Aorta (tissue), 5 donors: ENCODE data around the gene CRYBG2. TPM values are rescaled to one million over a fixed set of nuclear protein-coding genes. Genes with fewer than 3 reads are reported as not detected.

Source experiments
- ATAC-seq: fragments of 200-7000 bp; cut with Tn5 transposase; one replicate; pipeline ENCODE4 v1.9.1; 2022; ENCODE audit warnings: moderate library complexity; ENCODE audit not compliant: low FRiP score
- DNase-seq, 2 donors: peaks; one replicate each; pipeline ENCODE4 v3.0.0-alpha.2; 2020
- H3K27ac ChIP-seq, 2 donors: one replicate each; pipeline ENCODE4 v1.5.1; 2013; ENCODE audit warnings: low read length in 2 of 2, mild to moderate bottlenecking in 2 of 2, moderate library complexity in 2 of 2, control low read depth in 1 of 2, inconsistent platforms in 1 of 2, low read depth in 1 of 2
- H3K27me3 ChIP-seq, 2 donors: one replicate each; pipeline ENCODE4 v1.6.1; 2013; ENCODE audit warnings: control low read depth in 1 of 2, low read length in 1 of 2, mild to moderate bottlenecking in 1 of 2, moderate library complexity in 1 of 2; ENCODE audit not compliant: insufficient read depth in 2 of 2, control insufficient read depth in 1 of 2
- H3K36me3 ChIP-seq, 2 donors: one replicate each; pipeline ENCODE4 v1.6.1; 2013; ENCODE audit warnings: control low read depth in 1 of 2, low read length in 1 of 2, mild to moderate bottlenecking in 1 of 2; ENCODE audit not compliant: insufficient read depth in 2 of 2, control insufficient read depth in 1 of 2
- H3K4me1 ChIP-seq, 2 donors: one replicate each; pipeline ENCODE4 v1.6.1; 2013; ENCODE audit warnings: low read length in 2 of 2, control low read depth in 1 of 2, mild to moderate bottlenecking in 1 of 2, moderate library complexity in 1 of 2; ENCODE audit not compliant: insufficient read depth in 2 of 2, control insufficient read depth in 1 of 2
- H3K4me3 ChIP-seq, 2 donors: one replicate each; pipeline ENCODE4 v1.5.1; 2013; ENCODE audit warnings: low read length in 2 of 2, control low read depth in 1 of 2, mild to moderate bottlenecking in 1 of 2
- H3K9me3 ChIP-seq: one replicate; pipeline ENCODE4 v1.6.1; 2013; ENCODE audit warnings: mild to moderate bottlenecking, low read length; ENCODE audit not compliant: control insufficient read depth
- WGBS, 2 donors: extraction: QIAGEN DNeasy Blood & Tissue Kit; methylation state at CpG; one replicate each; pipeline ENCODE4 v1.1.7; 2013; 5-methylcytosine and 5-hydroxymethylcytosine counted together
- intact Hi-C, 2 donors: fragments of 100-400 bp; cut with DNase I; formaldehyde crosslinking; loops; one replicate each; pipeline versions ENCODE4 v1.14.2 to v1.15.0; 2022
- polyA plus RNA-seq, 2 donors: library from polyadenylated mRNA; stranded (reverse); fragments of 200-250 nt; gene quantifications; one replicate each; pipeline ENCODE4 v1.2.3, GENCODE V29; 2013
- total RNA-seq, 2 donors: library from RNA; stranded (reverse); fragmentation: NEBNext Ultra II Directional; extraction: Animal tissue kit (Norgen Biotek cat#: 25700); gene quantifications; one replicate each; pipeline ENCODE4 v1.2.1, GENCODE V29; 2021
- donor health status: healthy with polysubstance abuse.
- donor health status: Bipolar disorder and iron deficiency.
- donor health status: DM: no; HTN: no; CAD: no.
- donor health status: DM: no; HTN: no; CAD: no.
- donor health status: DM: yes; HTN: yes; CAD: no.

CRYBG2 gene
- total and polyA plus RNA-seq, 4 donors = 0.05 to 6.4 (median 0.27) TPM; not detected in 1

- Histone ChIP-seq H3K27ac (peak overlapping the region in 1 of 2 donors; percentile 58), H3K27me3 (no peaks in the 10 kb centered on the region), H3K9me3 (no peaks in the 10 kb centered on the region), H3K4me3 (no peak overlapping the region), H3K4me1 (no peaks in the 10 kb centered on the region), H3K36me3 (no peaks in the 10 kb centered on the region)
- DNase-seq (peak; percentile 91 to 95), ATAC-seq (peak; percentile 30)
- WGBS, 2 donors = 27 to 30% methylated on average over 22 of the region's 22 CpGs
- intact Hi-C loops = no loop called here
Measured at GRCh38 chr1:26284597-26285347, 69.2 kb downstream of the CRYBG2 start.

GRCh38 chr1:26283871-26284596 is 69.9 kb downstream of the CRYBG2 start:
- no peaks in the 10 kb centered on the region for H3K9me3 ChIP-seq
- WGBS, 2 donors = 92% methylated on average over 12 of the region's 12 CpGs
- DNase-seq = peak in 1 of 2 donors; percentile 41
- peak overlapping the region in 1 of 2 donors; percentile 58 for H3K27ac ChIP-seq
- no peaks in the 10 kb centered on the region for H3K27me3 ChIP-seq
- ATAC-seq = no peak
- no peak overlapping the region for H3K4me3 ChIP-seq
- no peaks in the 10 kb centered on the region for H3K36me3 ChIP-seq
- no peaks in the 10 kb centered on the region for H3K4me1 ChIP-seq
- intact Hi-C loops = no loop called here

GRCh38 chr1:26283279-26283853 is 70.6 kb downstream of the CRYBG2 start:
- no peak for ATAC-seq
- Histone ChIP-seq H3K36me3 (no peaks in the 10 kb centered on the region), H3K27ac (no peak overlapping the region), H3K4me1 (no peaks in the 10 kb centered on the region), H3K4me3 (no peak overlapping the region), H3K9me3 (no peaks in the 10 kb centered on the region), H3K27me3 (no peaks in the 10 kb centered on the region)
- intact Hi-C loops = no loop called here
- no peak for DNase-seq
- WGBS, 2 donors = 76 to 80% methylated on average over 4 of the region's 4 CpGs

GRCh38 chr1:26282401-26282918 is 71.5 kb downstream of the CRYBG2 start:
- 83% methylated on average over 22 of the region's 22 CpGs for WGBS, 2 donors
- no peaks in the 10 kb centered on the region for H3K27me3 ChIP-seq
- DNase-seq = no peak
- no peaks in the 10 kb centered on the region for H3K9me3 ChIP-seq
- H3K4me1 ChIP-seq = no peaks in the 10 kb centered on the region
- H3K36me3 ChIP-seq = no peaks in the 10 kb centered on the region
- no peak overlapping the region for H3K4me3 ChIP-seq
- H3K27ac ChIP-seq = no peak overlapping the region
- intact Hi-C loops = no loop called here
- no peak for ATAC-seq

GRCh38 chr1:26281971-26282370 is 72.0 kb downstream of the CRYBG2 start:
- intact Hi-C loops = no loop called here
- Histone ChIP-seq H3K27me3 (no peaks in the 10 kb centered on the region), H3K9me3 (no peaks in the 10 kb centered on the region), H3K27ac (no peak overlapping the region), H3K36me3 (no peaks in the 10 kb centered on the region), H3K4me1 (no peaks in the 10 kb centered on the region), H3K4me3 (no peak overlapping the region)
- no peak for ATAC-seq
- 41 to 51% methylated on average over 14 to 15 of the region's 15 CpGs for WGBS, 2 donors
- peak in 1 of 2 donors; percentile 80 for DNase-seq

- Histone ChIP-seq H3K4me3 (no peak overlapping the region), H3K27me3 (no peaks in the 10 kb centered on the region), H3K4me1 (no peaks in the 10 kb centered on the region), H3K36me3 (no peaks in the 10 kb centered on the region), H3K27ac (no peak overlapping the region), H3K9me3 (no peaks in the 10 kb centered on the region)
- intact Hi-C loops = no loop called here
- ATAC-seq (no peak), DNase-seq (no peak)
- WGBS, 2 donors = 89 to 95% methylated on average over 5 of the region's 5 CpGs
Measured at GRCh38 chr1:26281091-26281958, 72.6 kb downstream of the CRYBG2 start.

GRCh38 chr1:26280333-26281042 is 73.4 kb downstream of the CRYBG2 start:
- WGBS, 2 donors = 35 to 54% methylated on average over 12 to 20 of the region's 20 CpGs
- no peaks in the 10 kb centered on the region for H3K36me3 ChIP-seq
- H3K9me3 ChIP-seq = no peaks in the 10 kb centered on the region
- intact Hi-C loops = no loop called here
- ATAC-seq (no peak), DNase-seq (peak in 1 of 2 donors; percentile 70)
- H3K27ac ChIP-seq = peak overlapping the region in 1 of 2 donors; percentile 89
- H3K4me3 ChIP-seq = peak overlapping the region; percentile 57 to 70
- no peaks in the 10 kb centered on the region for H3K27me3 ChIP-seq
- H3K4me1 ChIP-seq = no peaks in the 10 kb centered on the region
